WTC11 (cell line): ENCODE data around the gene TBCB. TPM values are rescaled to one million over a fixed set of nuclear protein-coding genes. Genes with fewer than 3 reads are reported as not detected.

Experiments
- ATAC-seq: fragments of 200-7000 bp; cut with Tn5 transposase; 2 replicates; pipeline ENCODE4 v1.10.0; 2021; ENCODE audit warnings: mild to moderate bottlenecking, moderate library complexity
- CTCF ChIA-PET: fragments of 300-600 bp; sonication (Branson Sonifier 250); formaldehyde crosslinking; loops from one replicate; lab custom pipeline; 2021; ENCODE audit warnings: antibody characterized with exemption; lab: Charles Lee
- POLR2A ChIA-PET: fragments of 350-600 bp; sonication (Branson Sonifier 250); formaldehyde crosslinking; loops from one replicate; lab custom pipeline; 2021; ENCODE audit warnings: antibody characterized with exemption; lab: Charles Lee
- DNase-seq: peaks from one replicate; pipeline ENCODE4 v3.0.0; 2021; ENCODE audit warnings: low spot score
- H3K27ac Mint-ChIP-seq: 2 replicates; pipeline ENCODE4 v1.8.0; 2021; ENCODE audit warnings: mixed read lengths
- H3K27me3 Mint-ChIP-seq: 2 replicates; pipeline ENCODE4 v1.8.0; 2021; ENCODE audit warnings: low read depth, mild to moderate bottlenecking, moderate library complexity, mixed read lengths
- H3K36me3 Mint-ChIP-seq: 2 replicates; pipeline ENCODE4 v1.8.0; 2021; ENCODE audit warnings: mixed read lengths
- H3K4me1 Mint-ChIP-seq: 2 replicates; pipeline ENCODE4 v1.8.0; 2022; ENCODE audit warnings: mixed read lengths
- H3K4me3 Mint-ChIP-seq: 2 replicates; pipeline ENCODE4 v1.8.0; 2021; ENCODE audit warnings: mild to moderate bottlenecking, moderate library complexity, mixed read lengths
- H3K9me3 Mint-ChIP-seq: 2 replicates; pipeline ENCODE4 v1.8.0; 2021; ENCODE audit warnings: mixed read lengths
- CDX4 ChIP-seq: fragments of 250-450 bp; sonication (Bioruptor Pico); IDR thresholded peaks from 2 replicates; pipeline ENCODE4 v1.9.0; 2021; ENCODE audit warnings: moderate library complexity, mild to moderate bottlenecking, inconsistent platforms, borderline replicate concordance
- ELF4 ChIP-seq: sonication (generic); formaldehyde crosslinking; IDR thresholded peaks from 2 replicates; pipeline ENCODE4 v1.8.1; 2022; ENCODE audit warnings: low read depth, mild to moderate bottlenecking, moderate library complexity, missing genetic modification reagents
- FOXJ3 ChIP-seq: sonication (generic); formaldehyde crosslinking; IDR thresholded peaks from 2 replicates; pipeline ENCODE4 v1.9.0; 2021; ENCODE audit warnings: missing genetic modification reagents, mild to moderate bottlenecking, borderline replicate concordance
- FOXK1 ChIP-seq: sonication (generic); formaldehyde crosslinking; IDR thresholded peaks from 2 replicates; pipeline ENCODE4 v1.8.0; 2022; ENCODE audit warnings: mild to moderate bottlenecking, moderate library complexity, missing genetic modification reagents
- FOXP4 ChIP-seq: sonication (generic); formaldehyde crosslinking; IDR thresholded peaks from 2 replicates; pipeline ENCODE4 v1.8.0; 2022; ENCODE audit warnings: mild to moderate bottlenecking, missing genetic modification reagents
- NFYB ChIP-seq: sonication (generic); formaldehyde crosslinking; conservative IDR thresholded peaks from 2 replicates; pipeline ENCODE4 v1.8.0; 2022; ENCODE audit warnings: low read depth, missing genetic modification reagents
- NR1H2 ChIP-seq: sonication (generic); formaldehyde crosslinking; IDR thresholded peaks from 2 replicates; pipeline ENCODE4 v1.9.0; 2021; ENCODE audit warnings: mild to moderate bottlenecking, moderate library complexity, missing genetic modification reagents
- NR3C1 ChIP-seq: sonication (generic); formaldehyde crosslinking; conservative IDR thresholded peaks from 2 replicates; pipeline ENCODE4 v1.8.1; 2023; ENCODE audit warnings: low read depth, mild to moderate bottlenecking, missing genetic modification reagents
- PRDM15 ChIP-seq: sonication (generic); formaldehyde crosslinking; IDR thresholded peaks from 2 replicates; pipeline ENCODE4 v1.8.0; 2022; ENCODE audit warnings: missing genetic modification reagents
- TCF7 ChIP-seq: sonication (generic); formaldehyde crosslinking; IDR thresholded peaks from 2 replicates; pipeline ENCODE4 v1.8.0; 2022; ENCODE audit warnings: mild to moderate bottlenecking, low read depth, missing genetic modification reagents, moderate library complexity
- TEAD1 ChIP-seq: sonication (generic); formaldehyde crosslinking; IDR thresholded peaks from 2 replicates; pipeline ENCODE4 v1.8.0; 2022; ENCODE audit warnings: mild to moderate bottlenecking, missing genetic modification reagents
- TP53 ChIP-seq: sonication (generic); formaldehyde crosslinking; IDR thresholded peaks from 2 replicates; pipeline ENCODE4 v1.8.1; 2023; ENCODE audit warnings: mild to moderate bottlenecking, missing genetic modification reagents
- ZMAT4 ChIP-seq: fragments of 250-450 bp; sonication (Bioruptor Pico); IDR thresholded peaks from 2 replicates; pipeline ENCODE4 v1.9.0; 2021; ENCODE audit warnings: mild to moderate bottlenecking
- ZNF281 ChIP-seq: sonication (generic); formaldehyde crosslinking; IDR thresholded peaks from 2 replicates; pipeline ENCODE4 v1.8.0; 2023; ENCODE audit warnings: mild to moderate bottlenecking, missing genetic modification reagents
- ZNF423 ChIP-seq: fragments of 250-450 bp; sonication (Bioruptor Pico); IDR thresholded peaks from 2 replicates; pipeline ENCODE4 v2.1.2; 2022; ENCODE audit warnings: mild to moderate bottlenecking, moderate library complexity
- total RNA-seq: library from RNA; stranded (reverse); gene quantifications from 3 replicates; pipeline ENCODE4 v1.2.3, GENCODE V29; 2021
- TF ChIP-seq, protein P1 (sequence below): fragments of 250-450 bp; sonication (Bioruptor Pico); IDR thresholded peaks from 2 replicates; pipeline ENCODE4 v1.9.0; 2021; ENCODE audit warnings: mild to moderate bottlenecking, borderline replicate concordance
- TF ChIP-seq, protein P2 (sequence below): sonication (generic); formaldehyde crosslinking; IDR thresholded peaks from 2 replicates; pipeline ENCODE4 v1.8.0; 2022; ENCODE audit warnings: mild to moderate bottlenecking, missing genetic modification reagents
- TF ChIP-seq, protein P3 (sequence below): sonication (generic); formaldehyde crosslinking; IDR thresholded peaks from 2 replicates; pipeline ENCODE4 v1.8.0; 2022; ENCODE audit warnings: mild to moderate bottlenecking, missing genetic modification reagents

Gene TBCB
- total RNA-seq, 1 experiment from 2014 or later = 182 TPM

DNA sequence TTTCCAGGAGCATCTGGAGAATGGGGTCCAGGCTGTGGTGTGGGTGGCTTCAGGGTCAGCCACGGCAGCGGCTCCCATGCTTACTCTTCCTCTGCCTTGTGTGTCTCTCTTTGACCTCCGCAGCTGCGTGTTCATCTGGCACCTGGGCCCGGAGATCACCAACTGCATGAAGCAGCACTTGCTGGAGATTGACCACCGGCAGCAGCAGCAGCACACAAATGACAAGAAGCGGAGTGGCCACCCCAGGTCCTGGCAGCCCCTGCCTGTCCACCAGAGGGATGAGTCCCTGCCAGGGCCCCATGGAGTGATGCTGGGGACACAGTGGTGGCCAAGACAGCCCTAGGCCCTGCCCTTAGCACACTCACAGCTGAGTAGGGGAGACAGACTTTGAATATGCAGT lies 22.7 kb upstream of the TBCB start:
- ATAC-seq = no peak
- CTCF ChIA-PET = no interaction called here
- no peak for DNase-seq
- POLR2A ChIA-PET = no interaction called here
- Mint-ChIP-seq H3K27ac (no peak overlapping the region), H3K4me1 (no peaks in the 10 kb centered on the region), H3K4me3 (no peak overlapping the region), H3K36me3 (peaks cover 49% of the 10 kb centered on the region), H3K27me3 (no peaks in the 10 kb centered on the region), H3K9me3 (no peaks in the 10 kb centered on the region)
- no peak for TF ChIP-seq NR1H2 (CRISPR knock-in tag)
- TF ChIP-seq ZNF423 (CRISPR knock-in tag) = no peak
- no peak for TF ChIP-seq ELF4 (CRISPR knock-in tag)
- TF ChIP-seq NR3C1 = no peak
- no peak for TF ChIP-seq TP53 (CRISPR knock-in tag)
- no peak for TF ChIP-seq TEAD1 (CRISPR knock-in tag)
- no peak for TF ChIP-seq FOXK1 (CRISPR knock-in tag)
- no peak for TF ChIP-seq TCF7
- no peak for TF ChIP-seq ZMAT4
- TF ChIP-seq NFYB (CRISPR knock-in tag) = no peak
- TF ChIP-seq FOXJ3 (CRISPR knock-in tag) = no peak
- TF ChIP-seq, protein P1, sequence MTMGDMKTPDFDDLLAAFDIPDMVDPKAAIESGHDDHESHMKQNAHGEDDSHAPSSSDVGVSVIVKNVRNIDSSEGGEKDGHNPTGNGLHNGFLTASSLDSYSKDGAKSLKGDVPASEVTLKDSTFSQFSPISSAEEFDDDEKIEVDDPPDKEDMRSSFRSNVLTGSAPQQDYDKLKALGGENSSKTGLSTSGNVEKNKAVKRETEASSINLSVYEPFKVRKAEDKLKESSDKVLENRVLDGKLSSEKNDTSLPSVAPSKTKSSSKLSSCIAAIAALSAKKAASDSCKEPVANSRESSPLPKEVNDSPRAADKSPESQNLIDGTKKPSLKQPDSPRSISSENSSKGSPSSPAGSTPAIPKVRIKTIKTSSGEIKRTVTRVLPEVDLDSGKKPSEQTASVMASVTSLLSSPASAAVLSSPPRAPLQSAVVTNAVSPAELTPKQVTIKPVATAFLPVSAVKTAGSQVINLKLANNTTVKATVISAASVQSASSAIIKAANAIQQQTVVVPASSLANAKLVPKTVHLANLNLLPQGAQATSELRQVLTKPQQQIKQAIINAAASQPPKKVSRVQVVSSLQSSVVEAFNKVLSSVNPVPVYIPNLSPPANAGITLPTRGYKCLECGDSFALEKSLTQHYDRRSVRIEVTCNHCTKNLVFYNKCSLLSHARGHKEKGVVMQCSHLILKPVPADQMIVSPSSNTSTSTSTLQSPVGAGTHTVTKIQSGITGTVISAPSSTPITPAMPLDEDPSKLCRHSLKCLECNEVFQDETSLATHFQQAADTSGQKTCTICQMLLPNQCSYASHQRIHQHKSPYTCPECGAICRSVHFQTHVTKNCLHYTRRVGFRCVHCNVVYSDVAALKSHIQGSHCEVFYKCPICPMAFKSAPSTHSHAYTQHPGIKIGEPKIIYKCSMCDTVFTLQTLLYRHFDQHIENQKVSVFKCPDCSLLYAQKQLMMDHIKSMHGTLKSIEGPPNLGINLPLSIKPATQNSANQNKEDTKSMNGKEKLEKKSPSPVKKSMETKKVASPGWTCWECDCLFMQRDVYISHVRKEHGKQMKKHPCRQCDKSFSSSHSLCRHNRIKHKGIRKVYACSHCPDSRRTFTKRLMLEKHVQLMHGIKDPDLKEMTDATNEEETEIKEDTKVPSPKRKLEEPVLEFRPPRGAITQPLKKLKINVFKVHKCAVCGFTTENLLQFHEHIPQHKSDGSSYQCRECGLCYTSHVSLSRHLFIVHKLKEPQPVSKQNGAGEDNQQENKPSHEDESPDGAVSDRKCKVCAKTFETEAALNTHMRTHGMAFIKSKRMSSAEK (CRISPR knock-in tag) = no peak
- no peak for TF ChIP-seq FOXP4 (CRISPR knock-in tag)
- TF ChIP-seq CDX4 (CRISPR knock-in tag) = no peak

GRCh38 chr19:36093146-36093662 lies 22.1 kb upstream of the TBCB start:
- no peak overlapping the region for H3K4me3 Mint-ChIP-seq
- ATAC-seq (no peak), DNase-seq (no peak)
- H3K27me3 Mint-ChIP-seq = no peaks in the 10 kb centered on the region
- POLR2A ChIA-PET = no interaction called here
- H3K36me3 Mint-ChIP-seq = peaks cover 45% of the 10 kb centered on the region
- H3K9me3 Mint-ChIP-seq = no peaks in the 10 kb centered on the region
- CTCF ChIA-PET = no interaction called here
- no peak for TF ChIP-seq ZNF281 (CRISPR knock-in tag)
- TF ChIP-seq, protein P2, sequence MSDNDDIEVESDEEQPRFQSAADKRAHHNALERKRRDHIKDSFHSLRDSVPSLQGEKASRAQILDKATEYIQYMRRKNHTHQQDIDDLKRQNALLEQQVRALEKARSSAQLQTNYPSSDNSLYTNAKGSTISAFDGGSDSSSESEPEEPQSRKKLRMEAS (CRISPR knock-in tag) = no peak
- no peak for TF ChIP-seq PRDM15
- TF ChIP-seq, protein P3, sequence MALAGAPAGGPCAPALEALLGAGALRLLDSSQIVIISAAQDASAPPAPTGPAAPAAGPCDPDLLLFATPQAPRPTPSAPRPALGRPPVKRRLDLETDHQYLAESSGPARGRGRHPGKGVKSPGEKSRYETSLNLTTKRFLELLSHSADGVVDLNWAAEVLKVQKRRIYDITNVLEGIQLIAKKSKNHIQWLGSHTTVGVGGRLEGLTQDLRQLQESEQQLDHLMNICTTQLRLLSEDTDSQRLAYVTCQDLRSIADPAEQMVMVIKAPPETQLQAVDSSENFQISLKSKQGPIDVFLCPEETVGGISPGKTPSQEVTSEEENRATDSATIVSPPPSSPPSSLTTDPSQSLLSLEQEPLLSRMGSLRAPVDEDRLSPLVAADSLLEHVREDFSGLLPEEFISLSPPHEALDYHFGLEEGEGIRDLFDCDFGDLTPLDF (CRISPR knock-in tag) = no peak
- TF ChIP-seq ZNF423 (CRISPR knock-in tag) = no peak
- H3K27ac Mint-ChIP-seq = no peak overlapping the region
- H3K4me1 Mint-ChIP-seq = no peaks in the 10 kb centered on the region
